CD4-positive, alpha-beta T cell (primary cell): ENCODE data around the gene PGBD5. TPM values are rescaled to one million over a fixed set of nuclear protein-coding genes. Genes with fewer than 3 reads are reported as not detected.

Experiments used
- ATAC-seq: fragments of 200-7000 bp; cut with Tn5 transposase; one replicate; pipeline ENCODE4 v1.10.0; 2022; ENCODE audit warnings: mild to moderate bottlenecking; ENCODE audit not compliant: poor library complexity
- CTCF ChIA-PET: fragments of 350-600 bp; sonication (Branson Sonifier 250); formaldehyde crosslinking; loops from one replicate; lab custom pipeline; 2021; ENCODE audit warnings: antibody characterized with exemption, inconsistent platforms; lab: Charles Lee
- POLR2A ChIA-PET: fragments of 350-600 bp; sonication (Branson Sonifier 250); formaldehyde crosslinking; loops from one replicate; lab custom pipeline; 2021; ENCODE audit warnings: antibody characterized with exemption, inconsistent platforms; lab: Charles Lee
- DNase-seq, 14 experiments: peaks; one replicate each; pipeline ENCODE4 v3.0.0-alpha.2; 2013 to 2020; ENCODE audit warnings: mixed read lengths in 2 of 14
- H3K27ac ChIP-seq, 2 donors: one replicate each; pipeline versions ENCODE4 v1.5.1 to v1.7.0; 2013; ENCODE audit warnings: low read length in 2 of 2, low read depth in 1 of 2, mild to moderate bottlenecking in 1 of 2
- H3K27me3 ChIP-seq, 2 experiments: 1 replicate in 1 of 2; 2 replicates in 1 of 2; pipeline versions ENCODE4 v1.6.1 to v1.7.0; 2013; ENCODE audit warnings: low read length in 2 of 2, control low read depth in 1 of 2, mild to moderate bottlenecking in 1 of 2, moderate library complexity in 1 of 2; ENCODE audit not compliant: insufficient read depth in 2 of 2, control insufficient read depth in 1 of 2
- H3K36me3 ChIP-seq: one replicate; pipeline ENCODE4 v1.6.1; 2013; ENCODE audit warnings: low read length, control low read depth; ENCODE audit not compliant: insufficient read depth
- H3K4me1 ChIP-seq: one replicate; pipeline ENCODE4 v1.6.1; 2013; ENCODE audit warnings: low read length, control low read depth; ENCODE audit not compliant: insufficient read depth
- H3K4me3 ChIP-seq: one replicate; pipeline ENCODE4 v1.5.1; 2013; ENCODE audit warnings: mild to moderate bottlenecking, low read length, moderate library complexity
- H3K9me3 ChIP-seq, 2 experiments: 1 replicate in 1 of 2; 2 replicates in 1 of 2; pipeline versions ENCODE4 v1.6.1 to v1.7.0; 2013; ENCODE audit warnings: low read length in 2 of 2, mild to moderate bottlenecking in 2 of 2, control low read depth in 1 of 2, moderate library complexity in 1 of 2; ENCODE audit not compliant: control insufficient read depth in 1 of 2, insufficient read depth in 1 of 2
- H3K27ac Mint-ChIP-seq: one replicate; pipeline ENCODE4 v1.8.0; 2020; ENCODE audit warnings: mixed read lengths
- H3K27me3 Mint-ChIP-seq: one replicate; pipeline ENCODE4 v1.8.0; 2021; ENCODE audit warnings: mixed read lengths
- H3K36me3 Mint-ChIP-seq: one replicate; pipeline ENCODE4 v1.8.0; 2021; ENCODE audit warnings: low read depth, mixed read lengths
- H3K4me1 Mint-ChIP-seq: one replicate; pipeline ENCODE4 v1.8.0; 2021; ENCODE audit warnings: low read depth, mixed read lengths
- H3K4me3 Mint-ChIP-seq: one replicate; pipeline ENCODE4 v1.8.0; 2020; ENCODE audit warnings: mild to moderate bottlenecking, mixed read lengths
- H3K9me3 Mint-ChIP-seq: one replicate; pipeline ENCODE4 v1.8.0; 2020; ENCODE audit warnings: mixed read lengths
- intact Hi-C, 2 experiments: fragments of 100-400 bp; cut with DNase I in 1 of 2; cut with micrococcal nuclease in 1 of 2; formaldehyde crosslinking; loops; one replicate each; pipeline versions ENCODE4 v1.15.1 to v1.9.0; 2023 to 2025; cut with DNase I, micrococcal nuclease
- total RNA-seq, 174 experiments: library from RNA in 2 of 174; stranded (reverse) in 2 of 174; gene quantifications; one replicate each; pipeline ENCODE4 v1.2.3 and lab custom pipeline; 2021 to 2026
- TF ChIP-seq, protein P1 (sequence below): fragments of 200-600 bp; IDR thresholded peaks from one replicate; pipeline ENCODE4 v1.8.0; 2022; ENCODE audit warnings: antibody characterized with exemption, mild to moderate bottlenecking

Gene PGBD5
- total RNA-seq, 2 experiments from 2014 or later = not detected

DNA sequence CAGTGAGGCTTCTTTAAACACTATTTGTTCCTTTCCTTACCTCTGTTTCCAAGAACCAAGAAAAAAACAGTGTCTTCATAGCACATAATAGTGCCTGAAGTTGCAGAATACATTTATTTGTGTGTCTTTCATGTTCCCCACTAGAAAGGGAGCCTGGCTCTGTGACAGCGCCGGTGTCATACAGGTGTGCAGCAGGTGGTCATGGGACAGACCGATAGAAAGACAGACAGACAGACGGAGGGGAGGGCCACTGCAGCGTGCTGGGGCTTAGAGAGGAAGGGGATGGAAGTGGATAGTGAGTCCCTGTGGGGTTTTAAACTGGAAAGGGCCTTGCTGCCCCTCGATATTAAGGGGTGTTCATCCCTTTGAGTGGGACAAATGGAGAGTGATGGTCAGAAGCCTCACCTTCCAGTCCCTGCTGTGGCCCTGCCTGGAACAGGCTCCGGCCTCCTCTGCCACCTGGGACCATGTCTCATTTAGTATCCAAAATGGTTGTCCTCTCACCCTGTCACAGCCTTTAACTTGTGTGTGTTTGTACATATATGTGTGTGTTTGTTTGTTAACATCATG is 152.9 kb downstream of the PGBD5 start:
- H3K27me3 ChIP-seq = no peaks in the 10 kb centered on the region
- Mint-ChIP-seq H3K4me1 (peaks cover 46% of the 10 kb centered on the region), H3K4me3 (no peak overlapping the region), H3K27ac (peak overlapping the region; percentile 22), H3K27me3 (no peaks in the 10 kb centered on the region), H3K36me3 (peaks cover 27% of the 10 kb centered on the region), H3K9me3 (no peaks in the 10 kb centered on the region)
- TF ChIP-seq, protein P1, sequence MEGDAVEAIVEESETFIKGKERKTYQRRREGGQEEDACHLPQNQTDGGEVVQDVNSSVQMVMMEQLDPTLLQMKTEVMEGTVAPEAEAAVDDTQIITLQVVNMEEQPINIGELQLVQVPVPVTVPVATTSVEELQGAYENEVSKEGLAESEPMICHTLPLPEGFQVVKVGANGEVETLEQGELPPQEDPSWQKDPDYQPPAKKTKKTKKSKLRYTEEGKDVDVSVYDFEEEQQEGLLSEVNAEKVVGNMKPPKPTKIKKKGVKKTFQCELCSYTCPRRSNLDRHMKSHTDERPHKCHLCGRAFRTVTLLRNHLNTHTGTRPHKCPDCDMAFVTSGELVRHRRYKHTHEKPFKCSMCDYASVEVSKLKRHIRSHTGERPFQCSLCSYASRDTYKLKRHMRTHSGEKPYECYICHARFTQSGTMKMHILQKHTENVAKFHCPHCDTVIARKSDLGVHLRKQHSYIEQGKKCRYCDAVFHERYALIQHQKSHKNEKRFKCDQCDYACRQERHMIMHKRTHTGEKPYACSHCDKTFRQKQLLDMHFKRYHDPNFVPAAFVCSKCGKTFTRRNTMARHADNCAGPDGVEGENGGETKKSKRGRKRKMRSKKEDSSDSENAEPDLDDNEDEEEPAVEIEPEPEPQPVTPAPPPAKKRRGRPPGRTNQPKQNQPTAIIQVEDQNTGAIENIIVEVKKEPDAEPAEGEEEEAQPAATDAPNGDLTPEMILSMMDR = no peak
- POLR2A ChIA-PET = no interaction called here
- no peak for ATAC-seq
- H3K27ac ChIP-seq = no peak overlapping the region
- CTCF ChIA-PET = no interaction called here
- peak in 1 of 14 experiments; percentile 14 for DNase-seq
- intact Hi-C loops = no loop called here
- H3K36me3 ChIP-seq = peaks cover 21% of the 10 kb centered on the region
- H3K4me1 ChIP-seq = peaks cover 13% of the 10 kb centered on the region
- H3K9me3 ChIP-seq = no peaks in the 10 kb centered on the region
- no peak overlapping the region for H3K4me3 ChIP-seq

DNA sequence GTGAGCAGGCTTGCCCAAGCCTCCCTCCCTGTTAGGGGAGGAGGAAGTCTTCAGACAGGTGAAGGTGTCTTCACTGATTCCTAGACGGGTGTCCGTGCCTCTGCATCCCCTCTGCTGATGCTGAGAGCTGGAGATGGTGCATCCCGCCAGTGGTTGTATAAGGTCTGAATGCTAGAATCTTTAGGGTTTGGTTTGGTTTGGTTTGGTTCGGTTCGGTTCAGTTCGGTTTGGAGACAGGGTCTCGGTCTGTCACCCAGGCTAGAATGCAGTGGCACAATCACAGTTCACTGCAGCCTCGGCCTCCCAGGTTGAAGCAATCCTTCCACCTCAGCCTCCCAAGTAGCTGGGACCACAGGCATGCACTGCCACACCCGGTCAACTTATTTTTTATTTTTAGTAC is 153.6 kb downstream of the PGBD5 start:
- Histone ChIP-seq H3K36me3 (peaks cover 23% of the 10 kb centered on the region), H3K4me3 (no peak overlapping the region), H3K27ac (no peak overlapping the region), H3K4me1 (peaks cover 13% of the 10 kb centered on the region), H3K27me3 (no peaks in the 10 kb centered on the region), H3K9me3 (no peaks in the 10 kb centered on the region)
- TF ChIP-seq, protein P1 = no peak
- DNase-seq (peak in 1 of 14 experiments; percentile 20), ATAC-seq (no peak)
- Mint-ChIP-seq H3K4me3 (no peak overlapping the region), H3K27ac (peak overlapping the region; percentile 22), H3K4me1 (peaks cover 39% of the 10 kb centered on the region), H3K9me3 (no peaks in the 10 kb centered on the region), H3K27me3 (no peaks in the 10 kb centered on the region), H3K36me3 (peaks cover 32% of the 10 kb centered on the region)
- CTCF ChIA-PET = no interaction called here
- POLR2A ChIA-PET = no interaction called here
- intact Hi-C loops = no loop called here

DNA sequence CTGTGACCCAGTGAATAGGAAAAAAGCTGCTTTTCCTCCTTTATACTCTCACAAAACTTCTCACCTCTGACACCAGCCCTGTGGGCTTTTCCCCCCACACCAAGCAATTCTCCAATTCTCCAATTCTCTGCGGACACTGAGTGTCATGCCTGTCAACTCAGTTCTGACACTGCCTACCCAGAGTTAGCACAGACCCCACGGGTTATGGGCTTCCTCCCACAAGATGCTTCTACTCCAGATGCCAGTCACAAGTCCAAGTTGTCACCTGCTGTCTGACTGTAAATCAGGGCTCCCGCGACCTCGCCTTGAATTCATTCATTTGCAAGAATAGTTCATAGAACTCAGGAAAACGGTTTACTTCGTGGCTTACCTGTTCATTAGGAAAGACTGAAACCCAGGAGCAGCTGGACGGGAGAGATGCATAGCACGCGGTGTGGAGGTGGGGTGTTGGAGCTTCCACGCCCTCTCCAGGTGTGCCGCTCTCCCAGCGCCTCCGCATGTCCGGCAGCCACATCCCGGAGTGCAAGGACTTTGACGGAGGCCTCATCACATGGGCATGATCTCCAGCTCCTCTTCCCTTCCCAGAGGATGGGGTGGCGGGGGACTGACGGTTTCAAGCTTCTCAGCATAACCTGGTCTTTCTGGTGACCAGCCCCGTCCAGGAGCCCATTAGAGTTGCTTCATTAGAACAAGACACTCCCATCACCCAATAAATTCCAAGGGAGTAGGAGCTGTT is 154.7 kb downstream of the PGBD5 start:
- H3K4me3 ChIP-seq = no peak overlapping the region
- peak in 1 of 14 experiments; percentile 16 for DNase-seq
- no peaks in the 10 kb centered on the region for H3K27me3 ChIP-seq
- H3K36me3 Mint-ChIP-seq = peaks cover 40% of the 10 kb centered on the region
- H3K27ac ChIP-seq = no peak overlapping the region
- ChIA-PET POLR2A (no interaction called here), CTCF (interaction anchor here (1.0 kb wide), 1 partner anchor 10 kb away, joined by 3 read pairs; no protein-coding TSS in a partner anchor)
- H3K4me1 ChIP-seq = peaks cover 13% of the 10 kb centered on the region
- H3K4me1 Mint-ChIP-seq = peaks cover 31% of the 10 kb centered on the region
- peaks cover 20% of the 10 kb centered on the region for H3K36me3 ChIP-seq
- no peaks in the 10 kb centered on the region for H3K9me3 ChIP-seq
- no peak overlapping the region for H3K4me3 Mint-ChIP-seq
- no peaks in the 10 kb centered on the region for H3K27me3 Mint-ChIP-seq
- intact Hi-C loops = no loop called here
- peak overlapping the region; percentile 6 for H3K27ac Mint-ChIP-seq
- TF ChIP-seq, protein P1 = no peak
- ATAC-seq = no peak
- H3K9me3 Mint-ChIP-seq = no peaks in the 10 kb centered on the region
